Measurements from ENCODE around the gene SDF4.

- TF ChIP-seq CTCF (IDR thresholded peaks at IDR 0.05) (no peak), POLR2A (IDR thresholded peaks at IDR 0.05) (no peak)
Measured at GRCh38 chr1:1222575-1223225, 9.1 kb downstream of the SDF4 start.
